WI38 (cell line): ENCODE measurements around the gene SHKBP1.

Experiments used
- H3K4me3 ChIP-seq: 2 replicates; pipeline ENCODE4 v1.5.1; 2011; ENCODE audit warnings: low read depth, mild to moderate bottlenecking, control low read depth, low read length
- CTCF ChIP-seq: IDR thresholded peaks from 2 replicates; pipeline ENCODE4 v1.5.1; 2012; ENCODE audit warnings: low read depth, mild to moderate bottlenecking, control low read depth, low read length

SHKBP1 gene

GRCh38 chr19:40640744-40641143 lies 64.1 kb downstream of the SHKBP1 start:
- TF ChIP-seq CTCF, result no peak
- no peak overlapping the region for H3K4me3 ChIP-seq
